ENCODE data around the gene FILIP1. TPM values are rescaled to one million over a fixed set of nuclear protein-coding genes. Genes with fewer than 3 reads are reported as not detected.

FILIP1 gene
- total RNA-seq, 1 donor from 2014 or later: 2.0 TPM

DNA sequence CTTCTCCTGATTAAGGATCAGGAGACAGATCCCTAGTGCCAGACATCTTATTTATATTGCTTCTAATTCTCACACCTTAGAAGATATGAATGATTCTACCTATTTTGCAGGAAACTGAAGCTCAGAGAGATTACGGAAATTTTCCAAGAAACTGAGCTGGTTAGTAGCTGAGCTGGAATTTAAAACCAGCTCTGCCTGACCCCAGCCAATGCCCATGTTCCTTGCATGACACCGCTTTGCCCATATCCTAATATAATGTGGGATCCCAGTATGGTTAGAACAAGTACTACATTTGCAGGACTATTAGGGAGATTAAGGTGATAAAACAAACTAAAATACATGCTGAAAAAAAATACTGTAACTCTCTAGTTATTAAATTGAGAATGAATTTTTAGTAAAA lies 210.9 kb downstream of the FILIP1 start:
- no peaks in the 10 kb centered on the region for H3K27me3 ChIP-seq (ENCODE audit: insufficient read depth, low read length)
- H3K27me3 Mint-ChIP-seq (ENCODE audit: low read depth, unreplicated experiment): no peaks in the 10 kb centered on the region
- H3K4me1 ChIP-seq (ENCODE audit: insufficient read depth, low read length): peaks cover 22% of the 10 kb centered on the region
- H3K79me2 ChIP-seq (ENCODE audit: insufficient read depth, low read length): peaks cover 72% of the 10 kb centered on the region
- no peak for DNase-seq (ENCODE audit: low read depth)
- H3K4me3 Mint-ChIP-seq (ENCODE audit: unreplicated experiment): no peak overlapping the region
- H3K36me3 Mint-ChIP-seq (ENCODE audit: low read depth, unreplicated experiment): no peaks in the 10 kb centered on the region
- no peaks in the 10 kb centered on the region for H3K36me3 ChIP-seq (ENCODE audit: insufficient read depth, low read length)
- peaks cover 53% of the 10 kb centered on the region for H4K20me1 ChIP-seq (ENCODE audit: insufficient read depth, low read length)
- H3K27ac Mint-ChIP-seq (ENCODE audit: unreplicated experiment): peak overlapping the region; percentile 48
- H3K27ac ChIP-seq (ENCODE audit: low read depth, low read length): no peak overlapping the region
- no peaks in the 10 kb centered on the region for H3K9me3 Mint-ChIP-seq (ENCODE audit: unreplicated experiment)
- no peak for TF ChIP-seq CTCF (IDR thresholded peaks at IDR 0.05; ENCODE audit: insufficient read depth, low read depth, low read length)
- no peak for TF ChIP-seq EZH2 (IDR thresholded peaks at IDR 0.05; ENCODE audit: insufficient read depth, low read length)
- no peak overlapping the region for H2AFZ ChIP-seq (ENCODE audit: low read depth, low read length)
- H3K9me3 ChIP-seq (ENCODE audit: insufficient read depth, low read depth, low read length): no peaks in the 10 kb centered on the region
- FAIRE-seq: no peak
- peak overlapping the region; percentile 96 for H3K9ac ChIP-seq (ENCODE audit: low read length)
- peaks cover 21% of the 10 kb centered on the region for H3K4me1 Mint-ChIP-seq (ENCODE audit: low read depth, unreplicated experiment)
- peak overlapping the region; percentile 97 for H3K4me2 ChIP-seq (ENCODE audit: low read length)
- H3K4me3 ChIP-seq (ENCODE audit: insufficient read depth, low read depth, low read length): peak overlapping the region; percentile 90

- FAIRE-seq (no peak), DNase-seq (ENCODE audit: low read depth) (no peak)
- TF ChIP-seq EZH2 (IDR thresholded peaks at IDR 0.05; ENCODE audit: insufficient read depth, low read length) (no peak), CTCF (IDR thresholded peaks at IDR 0.05; ENCODE audit: insufficient read depth, low read depth, low read length) (no peak)
- H2AFZ ChIP-seq (ENCODE audit: low read depth, low read length): no peak overlapping the region
- H3K27me3 ChIP-seq (ENCODE audit: insufficient read depth, low read length): no peaks in the 10 kb centered on the region
- Mint-ChIP-seq H3K27me3 (ENCODE audit: low read depth, unreplicated experiment) (no peaks in the 10 kb centered on the region), H3K36me3 (ENCODE audit: low read depth, unreplicated experiment) (no peaks in the 10 kb centered on the region), H3K4me3 (ENCODE audit: unreplicated experiment) (no peak overlapping the region), H3K9me3 (ENCODE audit: unreplicated experiment) (no peaks in the 10 kb centered on the region), H3K27ac (ENCODE audit: unreplicated experiment) (no peak overlapping the region), H3K4me1 (ENCODE audit: low read depth, unreplicated experiment) (peaks cover 25% of the 10 kb centered on the region)
- peak overlapping the region; percentile 97 for H3K4me2 ChIP-seq (ENCODE audit: low read length)
- H3K9me3 ChIP-seq (ENCODE audit: insufficient read depth, low read depth, low read length): no peaks in the 10 kb centered on the region
- peaks cover 22% of the 10 kb centered on the region for H3K4me1 ChIP-seq (ENCODE audit: insufficient read depth, low read length)
- peaks cover 53% of the 10 kb centered on the region for H4K20me1 ChIP-seq (ENCODE audit: insufficient read depth, low read length)
- H3K9ac ChIP-seq (ENCODE audit: low read length): peak overlapping the region; percentile 47
- H3K4me3 ChIP-seq (ENCODE audit: insufficient read depth, low read depth, low read length): no peak overlapping the region
- H3K79me2 ChIP-seq (ENCODE audit: insufficient read depth, low read length): peaks cover 82% of the 10 kb centered on the region
- H3K27ac ChIP-seq (ENCODE audit: low read depth, low read length): no peak overlapping the region
- no peaks in the 10 kb centered on the region for H3K36me3 ChIP-seq (ENCODE audit: insufficient read depth, low read length)
Measured at GRCh38 chr6:75281653-75282052, 211.9 kb downstream of the FILIP1 start.

GRCh38 chr6:75280131-75280855 lies 213.3 kb downstream of the FILIP1 start:
- peak; percentile 42 for DNase-seq (ENCODE audit: low read depth)
- H3K27me3 Mint-ChIP-seq (ENCODE audit: low read depth, unreplicated experiment): no peaks in the 10 kb centered on the region
- H3K4me1 ChIP-seq (ENCODE audit: insufficient read depth, low read length): peaks cover 29% of the 10 kb centered on the region
- peak overlapping the region; percentile 36 for H3K4me2 ChIP-seq (ENCODE audit: low read length)
- no peak overlapping the region for H2AFZ ChIP-seq (ENCODE audit: low read depth, low read length)
- TF ChIP-seq EZH2 (IDR thresholded peaks at IDR 0.05; ENCODE audit: insufficient read depth, low read length) (no peak), CTCF (IDR thresholded peaks at IDR 0.05; ENCODE audit: insufficient read depth, low read depth, low read length) (no peak)
- H3K4me3 Mint-ChIP-seq (ENCODE audit: unreplicated experiment): peak overlapping the region; percentile 73
- H3K36me3 Mint-ChIP-seq (ENCODE audit: low read depth, unreplicated experiment): peaks cover under 1% of the 10 kb centered on the region
- H3K27ac Mint-ChIP-seq (ENCODE audit: unreplicated experiment): peak overlapping the region; percentile 15
- no peaks in the 10 kb centered on the region for H3K9me3 ChIP-seq (ENCODE audit: insufficient read depth, low read depth, low read length)
- H3K27me3 ChIP-seq (ENCODE audit: insufficient read depth, low read length): no peaks in the 10 kb centered on the region
- H3K4me3 ChIP-seq (ENCODE audit: insufficient read depth, low read depth, low read length): no peak overlapping the region
- H3K27ac ChIP-seq (ENCODE audit: low read depth, low read length): no peak overlapping the region
- H3K36me3 ChIP-seq (ENCODE audit: insufficient read depth, low read length): no peaks in the 10 kb centered on the region
- H3K9me3 Mint-ChIP-seq (ENCODE audit: unreplicated experiment): no peaks in the 10 kb centered on the region
- peaks cover 53% of the 10 kb centered on the region for H4K20me1 ChIP-seq (ENCODE audit: insufficient read depth, low read length)
- peak; percentile 13 for FAIRE-seq
- no peak overlapping the region for H3K9ac ChIP-seq (ENCODE audit: low read length)
- H3K4me1 Mint-ChIP-seq (ENCODE audit: low read depth, unreplicated experiment): peaks cover 29% of the 10 kb centered on the region
- H3K79me2 ChIP-seq (ENCODE audit: insufficient read depth, low read length): peaks cover 90% of the 10 kb centered on the region
